Esophagus squamous epithelium (tissue), 4 donors: ENCODE data around the gene CENPE.

ENCODE experiments used
- POLR2A ChIP-seq, 4 donors: fragments of 450-650 bp; IDR thresholded peaks; one replicate each; pipeline ENCODE4 v1.6.1; 2017; ENCODE audit warnings: antibody characterized with exemption in 4 of 4, mild to moderate bottlenecking in 4 of 4, moderate library complexity in 3 of 4
- TF ChIP-seq, protein P1 (sequence below), 6 experiments: fragments of 450-650 bp in 4 of 6; fragments of 200-600 bp in 2 of 6; sonication (generic) in 2 of 6; IDR thresholded peaks; one replicate each; pipeline ENCODE4 v1.5.1; 2016 to 2019; ENCODE audit warnings: antibody characterized with exemption in 6 of 6, mild to moderate bottlenecking in 4 of 6, moderate library complexity in 4 of 6

DNA sequence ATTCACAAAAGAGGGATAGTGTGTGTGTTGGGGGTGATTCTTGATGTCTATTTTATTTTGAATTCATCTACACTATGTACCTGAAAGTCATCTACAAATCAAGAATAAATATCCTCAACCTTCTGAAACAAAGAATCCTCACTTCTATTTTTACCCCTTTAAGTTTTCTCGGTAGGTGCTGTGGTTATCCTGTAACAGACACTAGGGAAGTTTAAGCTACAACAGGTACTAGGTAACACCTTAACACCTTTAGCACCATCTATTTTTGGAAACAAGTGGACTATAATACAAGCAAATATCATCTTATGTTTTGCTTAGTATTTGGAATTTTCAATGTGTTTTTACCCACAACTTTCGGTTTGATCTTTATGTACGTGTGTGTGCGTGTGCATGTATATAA, 86.5 kb downstream of the CENPE start:
- TF ChIP-seq, protein P1, sequence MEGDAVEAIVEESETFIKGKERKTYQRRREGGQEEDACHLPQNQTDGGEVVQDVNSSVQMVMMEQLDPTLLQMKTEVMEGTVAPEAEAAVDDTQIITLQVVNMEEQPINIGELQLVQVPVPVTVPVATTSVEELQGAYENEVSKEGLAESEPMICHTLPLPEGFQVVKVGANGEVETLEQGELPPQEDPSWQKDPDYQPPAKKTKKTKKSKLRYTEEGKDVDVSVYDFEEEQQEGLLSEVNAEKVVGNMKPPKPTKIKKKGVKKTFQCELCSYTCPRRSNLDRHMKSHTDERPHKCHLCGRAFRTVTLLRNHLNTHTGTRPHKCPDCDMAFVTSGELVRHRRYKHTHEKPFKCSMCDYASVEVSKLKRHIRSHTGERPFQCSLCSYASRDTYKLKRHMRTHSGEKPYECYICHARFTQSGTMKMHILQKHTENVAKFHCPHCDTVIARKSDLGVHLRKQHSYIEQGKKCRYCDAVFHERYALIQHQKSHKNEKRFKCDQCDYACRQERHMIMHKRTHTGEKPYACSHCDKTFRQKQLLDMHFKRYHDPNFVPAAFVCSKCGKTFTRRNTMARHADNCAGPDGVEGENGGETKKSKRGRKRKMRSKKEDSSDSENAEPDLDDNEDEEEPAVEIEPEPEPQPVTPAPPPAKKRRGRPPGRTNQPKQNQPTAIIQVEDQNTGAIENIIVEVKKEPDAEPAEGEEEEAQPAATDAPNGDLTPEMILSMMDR (IDR thresholded peaks at IDR 0.05) = no peak
- TF ChIP-seq POLR2A (IDR thresholded peaks at IDR 0.05) = no peak
